ENCODE data around the gene GOLGA6L26. TPM values are rescaled to one million over a fixed set of nuclear protein-coding genes. Genes with fewer than 3 reads are reported as not detected.

The GOLGA6L26 gene, protein sequence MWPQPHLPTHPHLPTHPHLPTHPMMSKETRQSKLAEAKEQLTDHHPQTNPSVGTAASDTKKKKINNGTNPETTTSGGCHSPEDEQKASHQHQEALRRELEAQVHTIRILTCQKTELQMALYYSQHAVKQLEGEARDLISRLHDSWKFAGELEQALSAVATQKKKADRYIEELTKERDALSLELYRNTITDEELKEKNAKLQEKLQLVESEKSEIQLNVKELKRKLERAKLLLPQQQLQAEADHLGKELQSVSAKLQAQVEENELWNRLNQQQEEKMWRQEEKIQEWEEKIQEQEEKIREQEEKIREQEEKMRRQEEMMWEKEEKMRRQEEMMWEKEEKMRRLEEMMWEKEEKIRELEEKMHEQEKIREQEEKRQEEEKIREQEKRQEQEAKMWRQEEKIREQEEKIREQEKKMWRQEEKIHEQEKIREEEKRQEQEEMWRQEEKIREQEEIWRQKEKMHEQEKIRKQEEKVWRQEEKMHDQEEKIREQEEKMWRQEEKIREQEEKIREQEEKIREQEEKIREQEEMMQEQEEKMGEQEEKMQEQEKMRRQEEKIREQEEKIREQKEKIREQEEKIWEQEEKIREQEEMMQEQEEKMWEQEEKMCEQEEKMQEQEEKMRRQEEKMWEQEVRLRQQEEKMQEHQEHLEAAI
- total RNA-seq: not detected in 2 replicates

DNA sequence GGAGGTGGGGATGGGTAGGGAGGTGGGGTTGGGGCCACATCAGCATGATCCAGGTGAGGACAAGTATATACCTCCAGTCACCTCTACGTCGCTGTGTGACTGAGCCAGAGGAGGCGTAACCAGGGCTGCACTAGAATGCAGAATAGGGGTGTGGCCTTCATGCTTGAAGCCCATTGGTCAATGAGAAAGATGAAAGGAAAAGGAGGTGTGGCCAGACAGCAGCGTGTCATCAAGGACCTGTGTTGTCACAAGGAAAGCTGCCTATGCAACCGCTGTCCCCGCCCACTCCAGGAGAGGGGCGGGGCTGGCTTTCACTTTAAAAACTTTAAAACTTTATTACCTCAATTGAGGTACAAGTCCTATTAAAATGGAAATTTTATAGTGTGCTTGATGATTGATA lies at the start of gene GOLGA6L26:
TSS of gene GOLGA6L26 (minus strand) at position 101 of the 400 bp plus-strand sequence. CDS start at position 40, 61 bp downstream.

DNA sequence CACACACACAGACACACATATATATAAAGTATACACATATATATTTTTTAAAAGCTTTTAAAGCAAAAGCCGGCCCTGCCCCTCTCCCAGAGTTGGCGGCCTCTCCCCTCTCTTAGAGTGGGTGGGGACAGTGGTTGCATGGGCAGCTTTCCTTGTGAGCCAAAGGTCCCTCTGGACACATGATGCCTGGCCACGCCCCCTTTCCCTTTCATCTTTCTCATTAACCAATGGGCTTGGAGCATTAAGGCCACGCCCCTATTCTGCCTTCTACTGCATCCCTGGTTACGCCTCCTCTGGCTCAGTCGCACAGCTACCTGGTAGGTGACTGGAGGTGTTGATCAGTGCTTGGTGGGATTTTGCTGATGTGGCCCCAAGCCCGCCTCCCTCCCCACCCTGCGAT lies 20.5 kb upstream of the GOLGA6L26 start, which contains the start of gene GOLGA8S:
TSS of gene GOLGA8S (plus strand) at position 301 of the 400 bp plus-strand sequence. CDS start at position 363, 62 bp downstream.

Small RNA genes within 50 kb of the gene (small RNA-seq; reads per million reads assigned to genes)
- gene RN7SL536P (ENCODE audit: low replicate concordance): not detected

Other genes with a start within 250 kb of the GOLGA6L26 start
- gene GOLGA6L1, start 197.4 kb downstream of the GOLGA6L26 start, total RNA-seq: not detected in 2 replicates
- gene GOLGA8S, start 20.6 kb upstream of the GOLGA6L26 start, total RNA-seq: not detected in 2 replicates
- gene GOLGA6L2, start 113.0 kb upstream of the GOLGA6L26 start, total RNA-seq: not detected in 2 replicates
- gene MKRN3, start 231.5 kb upstream of the GOLGA6L26 start, total RNA-seq: 3.9 and 5.2 TPM in 2 replicates

Measured in placental pericyte (primary cell).